NCI-H226 (cell line): ENCODE measurements around the gene NAT9.
A peak's percentile ranks its signal among the peaks of the same experiment; 100 is the strongest.

Experiments
- DNase-seq: peaks from one replicate; pipeline ENCODE4 v3.0.0-alpha.2; 2015

Gene NAT9

GRCh38 chr17:74776044-74776962, at the start of gene NAT9:
NAT9 (minus strand) TSS chr17:74776345; CDS start chr17:74775698, 647 bp downstream.
- peak; percentile 89 for DNase-seq

DNA sequence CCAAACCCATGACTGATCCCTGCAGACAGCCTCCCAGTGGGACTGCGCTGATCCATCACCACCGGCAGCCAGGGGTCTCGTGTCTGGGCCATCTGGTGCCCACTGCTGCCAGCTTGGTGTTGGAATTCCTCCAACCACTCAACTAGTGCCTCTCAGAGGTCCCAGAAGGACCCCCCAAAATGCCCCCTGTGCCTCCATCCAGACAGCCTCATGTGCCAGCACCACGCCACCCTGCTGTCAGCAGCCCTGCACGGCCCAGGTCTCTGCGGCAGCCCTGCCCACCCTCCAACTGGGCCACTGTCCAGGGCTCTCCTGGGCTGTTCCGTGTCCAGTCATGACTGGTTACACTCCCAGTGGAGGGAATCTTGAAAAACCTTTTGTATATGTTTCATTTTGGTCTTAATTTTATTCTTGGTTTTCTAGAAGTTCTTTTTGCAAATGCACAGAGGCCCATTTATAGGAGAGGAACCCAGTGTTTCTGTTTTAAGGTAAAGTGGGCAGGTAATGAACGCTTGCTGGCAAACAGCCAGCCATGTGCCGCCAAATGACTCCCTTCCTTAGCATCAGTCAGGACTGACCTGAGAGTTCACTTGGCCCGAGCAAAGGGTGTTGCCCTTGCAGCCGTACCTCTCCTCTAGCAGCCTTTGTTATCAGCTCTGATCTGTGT, 48.9 kb upstream of the NAT9 start:
- no peak for DNase-seq

DNA sequence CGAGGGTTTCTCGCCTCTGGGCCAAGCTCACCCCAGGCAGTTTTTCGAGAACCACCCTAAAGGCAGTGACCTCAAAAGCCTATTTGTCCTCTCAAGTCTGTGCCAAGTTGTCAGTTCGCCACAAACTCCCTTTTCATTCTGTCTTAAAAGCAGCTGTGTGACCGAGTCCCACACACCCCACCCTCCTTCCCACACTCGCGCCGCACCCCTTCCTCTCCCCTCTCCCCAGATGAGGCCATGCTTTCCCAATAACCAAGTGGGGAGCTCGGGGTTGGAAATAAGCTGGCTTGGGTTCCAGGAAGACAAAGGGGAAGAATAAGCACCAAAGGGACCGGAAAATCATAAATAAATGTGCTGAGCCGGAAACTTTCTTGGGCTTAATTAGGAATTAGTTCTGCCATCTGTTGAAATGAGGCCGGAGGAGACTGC, 46.8 kb upstream of the NAT9 start:
- DNase-seq: no peak

- DNase-seq: no peak
Measured at GRCh38 chr17:74822335-74822938, 46.3 kb upstream of the NAT9 start.

- no peak for DNase-seq
Measured at GRCh38 chr17:74821655-74822334, 45.6 kb upstream of the NAT9 start.

DNA sequence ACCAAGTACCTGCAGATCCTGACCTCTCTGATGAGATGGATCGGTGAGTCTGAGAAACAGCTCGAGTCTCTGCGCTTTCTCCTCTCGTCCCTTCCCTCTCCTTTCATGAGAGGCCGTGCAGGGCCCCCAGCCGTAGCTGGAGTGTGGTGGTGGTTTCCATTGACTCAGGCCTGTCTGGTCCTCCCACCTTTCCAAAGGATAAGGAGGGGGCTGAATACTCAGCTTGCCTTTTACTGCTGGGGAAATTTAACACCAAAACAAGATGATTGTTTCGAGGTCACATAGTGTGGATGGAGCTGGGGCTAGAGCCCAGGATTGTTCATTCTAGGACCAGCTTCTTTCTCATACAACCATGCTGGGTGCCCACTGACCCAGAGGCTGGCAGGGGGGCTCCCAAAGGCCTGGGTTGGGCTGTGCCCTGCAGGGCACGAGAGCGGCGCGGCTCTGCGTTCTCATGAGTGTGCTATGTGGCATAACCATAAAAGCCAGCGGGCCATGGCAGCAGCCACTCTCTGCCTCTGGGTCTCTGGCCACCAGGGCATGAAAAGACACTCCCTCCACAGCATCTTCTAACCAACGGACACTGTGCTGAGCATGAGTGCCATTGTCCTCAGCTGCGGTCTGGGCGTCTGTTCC, 43.8 kb upstream of the NAT9 start:
- no peak for DNase-seq

DNA sequence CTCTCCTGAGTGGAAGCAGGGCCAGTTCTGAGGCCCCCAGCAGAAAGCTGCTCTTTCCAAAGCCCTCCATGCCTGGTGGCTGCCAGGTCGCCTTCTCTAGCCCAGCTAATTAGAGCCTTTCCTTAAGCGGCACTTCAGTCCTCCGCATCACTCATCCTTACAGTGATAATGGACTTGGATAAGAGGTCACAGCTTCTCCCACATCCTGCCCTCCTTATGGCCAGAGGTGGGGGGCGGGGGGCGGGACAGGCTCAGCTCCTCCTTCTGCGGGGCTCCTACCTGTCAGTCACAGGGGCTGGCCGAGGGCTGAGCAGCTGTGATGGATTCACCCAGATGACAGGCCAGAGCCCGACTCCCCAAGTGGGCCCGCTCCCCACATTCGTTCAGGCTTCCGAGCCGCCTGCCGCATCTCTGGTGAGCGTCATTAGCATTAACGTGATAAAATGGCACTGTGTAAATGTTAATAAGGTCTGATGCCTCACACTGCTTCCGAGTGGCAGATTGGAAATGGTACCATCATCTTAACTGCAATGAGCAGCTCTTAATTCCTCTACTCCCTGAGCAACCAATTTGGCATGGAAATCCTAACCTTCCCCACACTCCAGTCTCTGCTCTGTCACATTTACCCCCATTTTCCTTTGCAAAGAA, 42.3 kb upstream of the NAT9 start:
- no peak for DNase-seq

DNA sequence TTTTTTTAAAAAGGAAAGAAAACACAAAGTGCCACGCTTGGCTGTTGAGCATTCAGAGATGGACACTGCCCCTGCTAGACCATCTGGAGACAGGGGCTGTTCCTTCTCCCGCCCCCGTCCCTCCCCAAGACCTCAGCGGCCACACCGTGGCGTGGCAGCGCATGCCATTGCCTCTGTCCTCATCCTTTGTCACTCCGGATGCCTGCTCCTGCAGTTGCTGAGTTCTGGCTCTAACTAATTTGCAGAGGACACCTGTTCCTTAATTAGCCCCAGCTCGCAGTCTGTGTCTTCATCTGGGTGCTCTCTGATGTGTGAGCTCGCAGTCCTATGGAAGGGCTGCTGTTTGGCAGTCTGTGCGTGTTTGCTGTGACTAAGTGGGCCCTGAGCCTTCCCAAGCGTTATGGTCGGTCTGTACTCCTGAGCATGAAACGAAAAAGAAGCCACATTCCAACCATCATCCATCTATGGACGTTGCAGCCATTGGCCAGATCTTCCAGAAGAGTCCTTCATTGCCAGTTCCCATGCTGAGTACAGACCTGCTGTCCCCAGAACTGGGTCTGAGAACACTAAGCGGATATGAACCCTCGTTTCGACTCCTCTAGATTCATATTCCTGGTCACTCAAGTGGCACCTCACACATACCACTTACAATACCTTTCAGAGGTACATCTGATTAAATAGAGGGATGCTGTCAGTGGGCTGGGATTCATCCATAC, 40.9 kb upstream of the NAT9 start:
- no peak for DNase-seq

GRCh38 chr17:74815550-74816370, 39.6 kb upstream of the NAT9 start:
- DNase-seq: no peak

- no peak for DNase-seq
Measured at GRCh38 chr17:74815067-74815466, 38.9 kb upstream of the NAT9 start.

- DNase-seq: no peak
Measured at GRCh38 chr17:74814453-74814852, 38.3 kb upstream of the NAT9 start.

DNA sequence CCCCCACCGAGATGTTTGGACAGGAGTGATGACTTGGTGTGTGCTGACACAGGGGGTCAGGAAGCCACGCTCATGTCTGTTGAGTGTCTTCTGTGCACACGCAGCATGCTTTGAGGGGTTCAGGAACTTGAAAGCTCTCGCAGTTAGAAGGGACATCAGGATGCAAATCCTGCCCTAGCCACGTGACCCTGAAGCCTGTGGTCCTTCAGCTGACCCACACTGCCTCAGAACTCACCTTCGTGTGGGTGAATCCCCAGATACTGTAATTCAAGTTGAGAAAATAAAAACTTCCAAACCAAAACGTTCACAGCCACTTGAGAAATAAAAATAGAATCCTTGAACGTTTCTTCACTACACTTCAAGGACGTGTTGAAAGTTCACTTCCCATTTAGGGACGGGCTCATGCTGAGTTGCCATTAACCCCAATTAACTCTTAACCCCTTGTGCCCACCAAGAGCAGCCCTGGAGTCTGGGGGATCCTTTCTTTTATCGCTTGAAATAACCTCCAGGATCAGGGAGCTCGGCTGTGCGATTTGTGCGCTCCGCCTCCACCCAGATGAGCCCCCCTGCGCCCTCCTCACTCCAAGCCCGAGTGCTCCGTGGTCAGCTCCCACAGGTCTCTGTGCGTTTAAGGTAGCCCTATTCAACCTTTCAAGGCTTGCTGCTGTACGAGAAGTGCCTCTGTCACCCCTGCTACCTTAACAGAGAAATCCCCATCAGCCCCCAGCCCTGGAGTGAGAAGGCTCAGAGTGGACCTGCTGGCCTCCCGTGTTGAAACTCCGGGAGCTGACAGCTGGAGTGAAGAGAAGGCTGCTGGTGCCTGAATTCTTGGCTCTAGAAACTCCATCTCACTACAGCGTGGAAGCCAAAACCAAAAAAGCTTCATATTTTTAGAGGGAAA, 36.2 kb upstream of the NAT9 start:
- DNase-seq: no peak

GRCh38 chr17:74810699-74811485, 34.7 kb upstream of the NAT9 start:
- DNase-seq: no peak

GRCh38 chr17:74808714-74809430, 32.7 kb upstream of the NAT9 start:
- DNase-seq: no peak

DNA sequence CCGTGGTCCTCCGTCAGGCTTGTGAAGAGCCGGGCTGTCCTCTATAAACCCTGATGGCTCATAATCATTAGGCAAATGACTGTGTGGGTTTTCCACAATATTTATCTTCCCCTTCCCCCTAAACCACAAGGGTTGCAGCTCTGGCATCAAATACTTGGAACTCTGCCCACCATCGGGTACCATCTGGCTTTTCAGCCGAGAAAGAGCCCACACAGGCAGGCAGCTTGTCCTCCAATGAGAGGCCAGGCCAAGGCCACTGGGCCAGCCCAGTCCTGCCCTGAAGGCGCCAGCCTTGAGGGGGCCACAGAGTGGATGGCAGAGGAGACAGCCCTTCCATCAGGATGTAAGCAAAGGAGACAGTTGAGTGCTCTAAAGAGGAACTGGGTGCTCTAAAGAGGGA, 31.8 kb upstream of the NAT9 start:
- DNase-seq: no peak

- no peak for DNase-seq
Measured at GRCh38 chr17:74807441-74807840, 31.3 kb upstream of the NAT9 start.

- no peak for DNase-seq
Measured at GRCh38 chr17:74806334-74806733, 30.2 kb upstream of the NAT9 start.

DNA sequence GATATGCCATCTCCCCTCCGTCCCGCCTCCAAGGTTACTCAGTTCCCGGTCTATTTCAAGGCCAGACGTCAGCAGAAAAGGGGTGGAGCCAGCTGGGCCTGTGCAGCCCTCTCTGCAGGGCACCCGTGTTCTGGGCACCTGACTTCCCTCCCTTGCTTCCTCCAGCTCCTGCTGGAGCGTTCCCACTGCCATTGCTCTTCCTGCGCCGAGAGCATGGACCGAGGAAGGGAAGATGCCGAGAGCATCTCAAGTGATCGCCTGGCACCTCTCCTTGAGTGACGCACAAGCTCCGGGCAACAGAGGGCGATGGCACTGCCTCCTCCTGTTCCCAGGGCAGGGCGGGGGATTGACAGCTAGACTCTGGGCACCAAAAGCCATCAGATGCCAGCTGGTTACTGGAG, 29.4 kb upstream of the NAT9 start:
- no peak for DNase-seq
